Fibroblast of peridontal ligament (primary cell): ENCODE data around the gene PLA2G4D.
"Not testable (repeated sequence)": the region's sequence is repeated elsewhere in the genome, so short reads cannot be mapped to it uniquely, and the experiment has no call there.

Source experiments
- DNase-seq: peaks from one replicate; pipeline ENCODE4 v3.0.0-alpha.2; 2010; ENCODE audit errors: extremely low read depth

PLA2G4D gene

DNA sequence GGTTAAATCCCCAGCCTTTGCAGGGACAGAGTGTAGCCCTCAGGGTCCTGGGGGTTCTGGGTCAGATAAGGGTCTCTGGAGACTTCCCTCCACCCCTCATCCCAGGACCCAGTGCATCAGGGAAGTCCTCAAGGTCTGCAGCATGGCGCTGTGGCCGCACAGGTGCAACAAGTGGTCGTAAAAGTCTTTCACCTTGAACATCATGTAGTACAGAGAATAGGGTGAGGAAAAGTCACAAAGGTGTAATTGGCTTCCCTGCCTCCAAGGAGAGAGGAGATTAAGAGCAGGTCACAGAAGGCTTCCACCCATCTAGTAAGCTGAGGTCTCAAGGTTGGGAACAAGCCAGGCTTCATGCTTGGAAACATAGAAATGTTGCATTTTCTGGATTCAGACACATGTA lies 29.2 kb upstream of the PLA2G4D start:
- DNase-seq: no peak

DNA sequence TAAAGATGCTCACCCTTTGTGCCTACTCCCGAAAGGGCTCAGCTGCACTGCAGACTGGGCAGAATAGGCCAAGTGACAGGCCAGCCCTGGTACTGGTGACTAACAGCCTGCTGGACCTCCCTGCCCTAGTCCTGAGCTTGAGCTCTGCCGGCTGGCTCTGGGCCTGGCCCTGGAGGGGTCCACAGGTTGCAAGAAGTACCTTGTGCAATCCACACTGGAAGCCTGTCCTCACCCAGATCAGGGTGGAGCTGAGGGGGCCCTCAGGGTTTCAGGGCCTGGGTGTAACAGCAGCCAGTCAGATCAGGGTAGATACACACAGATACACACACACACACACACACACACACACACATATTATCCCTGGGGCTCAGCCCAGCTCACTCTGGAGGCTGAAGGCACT lies 27.3 kb upstream of the PLA2G4D start:
- no peak for DNase-seq

DNA sequence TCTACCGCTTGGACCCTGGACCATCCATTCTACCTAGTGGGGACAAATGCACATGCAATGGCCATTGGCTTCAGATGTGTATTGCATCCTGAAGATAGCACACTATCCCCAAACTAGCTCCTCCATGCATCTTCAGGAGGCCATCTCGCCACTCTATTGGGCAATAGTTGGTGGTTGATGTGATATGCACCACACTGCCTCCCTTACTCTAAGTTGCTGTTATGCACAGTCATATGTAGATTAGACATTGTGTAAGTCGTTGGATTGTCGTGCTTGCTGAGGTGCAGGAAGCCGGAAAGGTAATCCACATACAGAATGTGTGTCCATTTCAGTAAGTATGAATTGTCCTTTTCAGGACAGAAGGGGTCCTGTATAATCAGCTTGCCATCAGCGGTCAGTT lies 26.7 kb upstream of the PLA2G4D start:
- DNase-seq: no peak

DNA sequence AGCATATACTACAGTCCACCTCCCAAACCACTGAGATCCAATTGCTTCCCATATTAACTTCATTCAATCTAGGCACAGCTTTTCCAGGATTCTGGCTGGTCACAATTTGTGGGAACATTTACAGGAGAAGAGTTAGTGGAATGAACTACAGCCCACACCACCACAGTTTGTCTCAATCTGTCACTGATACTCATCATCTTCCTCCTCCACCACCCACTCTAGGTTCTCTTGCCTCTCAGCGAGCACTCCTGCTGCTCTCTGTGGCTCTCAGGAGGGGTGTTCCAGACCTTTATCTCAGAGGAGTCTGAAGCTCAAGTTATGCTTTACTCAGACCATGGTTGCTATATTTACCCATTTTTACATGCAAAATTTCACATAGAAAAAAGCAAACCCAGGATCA lies 25.9 kb upstream of the PLA2G4D start:
- no peak for DNase-seq

DNA sequence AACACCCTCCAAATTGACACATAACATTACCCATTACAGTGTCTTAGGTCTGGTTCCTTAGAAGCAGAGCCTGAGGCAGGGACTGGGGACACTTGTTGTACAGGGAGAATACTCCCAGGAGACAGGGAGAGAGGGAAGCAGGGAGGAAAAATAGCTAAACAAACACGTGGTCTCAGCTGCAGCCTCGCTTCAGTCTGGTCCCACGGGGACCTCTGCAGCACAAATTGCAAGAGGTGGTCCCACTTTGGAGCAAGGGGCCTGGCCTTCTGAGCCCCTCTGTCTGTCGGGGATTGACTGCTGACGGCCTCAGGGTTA lies 25.0 kb upstream of the PLA2G4D start:
- no peak for DNase-seq

DNA sequence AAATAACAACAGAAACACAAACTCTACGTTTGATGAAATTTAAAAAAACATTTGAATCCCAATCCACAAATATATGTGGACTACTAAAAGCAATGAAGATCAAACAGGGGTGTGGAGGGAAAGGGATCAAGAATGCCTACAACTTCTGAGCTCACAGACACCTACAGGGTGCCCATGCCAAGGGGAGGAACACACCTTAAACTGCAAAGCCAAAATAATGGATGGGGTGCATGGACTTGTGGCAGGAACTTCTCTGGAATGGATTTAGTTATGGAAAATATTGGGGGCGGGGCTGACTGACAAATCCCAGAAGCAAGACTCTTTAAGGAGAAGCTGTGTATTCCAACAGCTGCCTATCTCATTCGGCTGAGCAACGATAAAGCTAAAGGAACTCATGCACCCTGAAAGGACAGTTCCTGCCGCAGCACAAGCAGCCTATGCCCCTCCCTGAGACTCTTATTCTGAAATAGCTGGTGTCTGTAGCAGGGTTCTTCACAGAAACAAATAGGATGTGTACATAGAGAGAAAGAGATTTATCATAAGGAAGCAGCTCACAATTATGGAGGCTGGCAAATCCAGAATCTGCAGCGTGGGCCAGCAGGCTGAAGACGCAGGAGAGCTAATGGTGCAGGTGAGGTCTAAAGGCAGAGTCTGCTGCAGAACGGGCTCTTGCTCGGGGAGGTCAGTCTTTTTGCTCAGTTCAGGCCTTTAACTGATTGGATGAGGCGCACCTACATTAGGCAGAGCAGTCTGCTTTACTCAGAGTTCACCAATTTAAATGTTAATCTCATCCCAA lies 24.5 kb upstream of the PLA2G4D start:
- DNase-seq: no peak

DNA sequence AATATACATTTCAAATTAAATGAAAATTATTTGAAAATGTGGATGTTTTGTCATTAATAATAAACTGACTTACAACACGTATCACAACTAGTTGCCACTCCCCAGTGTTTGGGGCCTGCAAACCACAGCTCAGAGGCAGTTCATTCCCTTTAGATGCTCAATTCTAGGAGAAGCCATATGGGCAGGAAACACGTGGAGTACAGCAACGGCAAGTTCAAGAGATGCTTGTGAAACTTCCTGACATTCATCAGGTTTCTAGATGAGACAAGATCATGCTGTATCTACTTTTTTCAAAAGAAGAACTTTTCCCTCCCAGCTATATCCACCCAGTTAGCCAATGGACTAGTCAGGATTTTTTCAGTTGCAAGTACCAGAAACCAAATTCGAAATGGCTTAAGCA lies 17.6 kb upstream of the PLA2G4D start:
- no peak for DNase-seq

DNA sequence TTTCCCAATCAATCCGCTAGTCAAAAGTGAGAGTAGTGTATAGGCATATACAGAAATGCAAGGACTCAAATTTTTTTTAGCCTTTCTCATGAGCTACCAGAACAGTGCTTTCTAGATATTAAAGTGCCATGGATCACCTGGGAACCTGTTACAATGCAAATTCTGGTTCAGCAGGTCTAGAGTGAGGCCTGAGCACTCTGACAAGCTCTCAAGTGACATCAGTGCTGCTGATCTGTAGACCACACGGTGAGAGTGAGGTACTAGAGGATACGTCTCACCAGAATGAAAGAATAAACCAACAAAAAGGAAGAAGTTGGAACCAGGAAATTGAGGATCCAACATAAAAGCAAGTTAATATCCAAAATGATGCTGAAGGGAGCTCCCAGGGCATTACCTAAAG lies 16.0 kb upstream of the PLA2G4D start:
- no peak for DNase-seq

DNA sequence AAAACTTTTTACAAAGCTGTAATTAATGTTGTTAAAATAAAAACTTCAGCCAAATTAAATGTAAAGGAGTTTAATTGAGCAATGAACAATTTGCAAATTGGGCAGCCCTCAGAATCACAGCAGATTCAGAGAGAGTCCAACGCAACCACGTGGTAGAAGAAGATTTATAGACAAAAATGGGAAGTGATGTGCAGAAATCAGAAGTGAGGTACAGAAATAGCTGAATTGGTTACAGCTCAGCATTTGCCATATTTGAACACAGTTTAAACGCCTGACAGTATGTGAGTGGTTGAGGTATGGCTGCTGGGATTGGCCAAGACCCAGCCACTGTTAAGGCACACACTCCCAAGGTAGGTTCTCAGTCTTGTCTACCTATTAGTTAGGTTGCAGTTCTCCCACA lies 14.4 kb upstream of the PLA2G4D start:
- no peak for DNase-seq

DNA sequence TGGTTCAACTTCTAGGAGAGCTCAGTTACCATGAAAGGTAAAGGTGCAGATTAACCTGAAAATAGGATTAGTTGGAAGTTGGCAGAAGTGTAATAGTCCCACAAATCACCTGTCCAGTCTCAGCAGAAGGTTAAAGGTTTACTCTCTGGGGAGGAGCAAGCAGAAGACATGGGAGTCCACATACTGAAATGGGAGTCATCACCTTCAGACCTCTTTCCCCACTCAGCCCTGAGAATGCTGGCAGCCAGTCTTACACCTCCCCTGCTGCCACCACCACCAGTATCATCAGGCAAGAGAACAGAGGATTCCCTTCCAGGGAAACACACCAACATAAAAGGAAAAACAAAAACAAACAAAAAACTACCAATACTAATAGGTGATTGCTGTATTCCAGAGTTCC lies 13.8 kb upstream of the PLA2G4D start:
- no peak for DNase-seq

DNA sequence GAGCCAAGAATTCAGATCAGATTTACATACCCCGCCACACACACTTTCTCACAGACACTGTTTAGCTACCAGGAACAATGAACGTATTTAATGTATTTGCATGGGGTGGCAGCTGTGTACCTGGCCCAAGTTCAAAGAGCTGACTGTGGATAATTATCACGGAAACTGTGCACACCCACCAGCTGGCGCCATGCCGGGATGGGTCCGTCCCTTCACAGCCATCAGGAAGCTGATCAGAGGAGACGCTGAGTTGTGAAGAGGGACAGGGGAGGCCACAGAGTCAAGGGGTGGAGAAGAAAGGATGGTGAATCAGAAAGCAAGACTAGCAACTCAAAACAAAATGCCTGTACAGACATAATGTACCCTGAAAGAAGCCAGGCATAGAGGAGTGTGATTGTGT lies 13.1 kb upstream of the PLA2G4D start:
- DNase-seq: no peak

DNA sequence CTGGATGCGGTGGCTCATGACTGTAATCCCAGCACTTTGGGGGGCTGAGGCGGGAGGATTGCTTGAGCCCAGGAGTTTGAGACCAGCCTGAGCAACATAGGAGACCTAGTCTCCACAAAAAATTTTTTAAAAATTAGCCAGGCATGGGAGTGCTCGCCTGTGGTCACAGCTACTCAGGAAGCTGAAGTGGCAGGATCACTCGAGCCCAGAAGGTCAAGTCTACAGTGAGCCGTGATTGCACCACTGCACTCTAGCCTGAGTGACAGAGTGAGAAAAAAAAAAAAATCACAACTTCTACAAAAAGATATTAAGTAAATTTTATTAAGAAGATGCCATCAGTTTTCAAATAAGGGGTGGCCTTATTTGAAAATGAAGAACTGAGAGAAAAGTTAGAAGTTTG lies 11.9 kb upstream of the PLA2G4D start:
- DNase-seq: no peak

DNA sequence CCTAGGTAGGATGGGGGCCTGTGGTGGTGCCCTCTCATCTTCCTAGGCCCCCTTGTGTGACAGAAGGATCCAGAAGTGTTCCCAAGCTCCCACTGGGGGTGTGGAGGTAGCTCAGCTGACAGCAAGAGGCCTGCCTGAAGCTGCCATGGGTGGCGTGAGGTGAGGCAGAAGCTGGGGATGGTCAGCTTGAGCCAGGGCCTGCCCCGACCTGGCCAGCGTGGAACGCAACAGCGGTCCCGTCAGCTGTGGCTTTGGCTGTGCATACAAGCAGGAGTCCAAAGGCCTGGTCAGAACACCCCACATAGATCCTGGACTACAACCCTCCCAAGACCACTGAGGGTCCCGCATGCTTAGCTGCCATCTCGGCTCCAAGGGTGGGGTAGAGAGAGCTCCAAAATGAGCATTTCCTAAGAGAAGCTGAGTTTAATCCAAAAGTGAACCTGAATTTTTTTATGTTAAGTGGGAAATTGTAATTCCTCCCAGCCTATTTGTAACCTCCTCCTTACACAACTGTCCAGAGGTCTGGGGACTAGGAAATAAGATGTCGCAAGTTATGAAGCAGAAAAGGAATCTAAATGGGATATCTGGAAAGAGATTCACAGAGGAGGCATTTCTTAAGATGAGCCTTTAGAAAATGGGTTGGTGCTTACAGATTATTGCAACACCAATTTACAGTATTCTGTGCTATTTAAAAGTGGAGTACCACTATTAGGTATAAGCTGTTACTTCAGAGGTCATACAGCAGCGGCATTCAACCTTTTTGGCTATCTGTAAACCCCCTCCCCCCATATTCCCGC lies 9.9 kb upstream of the PLA2G4D start:
- DNase-seq: peak; percentile 48

DNA sequence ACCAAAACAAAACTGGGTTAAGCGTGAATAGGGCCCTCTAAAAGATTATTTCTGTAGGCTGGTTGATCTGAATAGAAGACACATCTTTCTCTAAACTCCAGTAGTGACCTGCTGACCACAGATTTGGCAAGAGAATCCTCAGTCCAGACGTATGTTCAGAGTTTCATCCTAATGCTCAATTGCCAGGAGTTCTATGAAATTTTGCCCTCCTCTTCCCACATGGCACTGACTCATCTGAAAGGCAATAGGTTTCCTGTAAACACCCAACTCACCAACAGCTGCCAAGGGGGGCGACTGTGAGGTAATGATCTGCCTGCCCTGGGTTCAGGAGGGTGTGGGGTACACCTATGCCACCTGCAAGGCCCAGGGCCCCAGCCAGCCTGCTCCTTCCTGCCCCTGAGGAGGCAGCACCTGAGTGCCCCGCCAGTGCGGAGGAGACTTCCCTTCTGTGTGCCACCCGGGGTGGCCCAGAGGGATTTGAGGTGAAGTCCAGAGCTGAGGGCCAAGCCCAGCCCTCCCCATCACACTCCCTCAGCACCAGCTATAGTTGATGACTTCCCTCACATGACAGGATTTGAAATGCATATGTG lies 8.4 kb upstream of the PLA2G4D start:
- peak; percentile 59 for DNase-seq

DNA sequence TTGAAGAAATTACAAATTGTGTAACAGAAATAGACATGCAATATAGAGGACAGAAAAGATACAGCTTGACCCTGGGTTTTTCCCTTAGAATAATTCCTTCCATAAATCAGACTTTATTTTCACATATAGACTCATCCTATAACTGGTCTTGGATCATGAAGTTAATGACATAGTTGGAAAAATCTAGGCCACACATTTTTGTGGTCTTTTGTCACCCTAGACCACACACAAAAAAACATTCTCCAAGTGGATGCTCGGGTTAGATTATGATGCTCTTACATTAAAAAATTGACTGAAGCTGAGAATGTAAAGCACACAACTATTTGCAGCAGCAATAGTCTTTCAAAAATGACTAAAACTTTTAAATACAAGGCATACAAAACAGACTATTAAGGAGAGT lies 7.5 kb upstream of the PLA2G4D start:
- peak; percentile 5 for DNase-seq

DNA sequence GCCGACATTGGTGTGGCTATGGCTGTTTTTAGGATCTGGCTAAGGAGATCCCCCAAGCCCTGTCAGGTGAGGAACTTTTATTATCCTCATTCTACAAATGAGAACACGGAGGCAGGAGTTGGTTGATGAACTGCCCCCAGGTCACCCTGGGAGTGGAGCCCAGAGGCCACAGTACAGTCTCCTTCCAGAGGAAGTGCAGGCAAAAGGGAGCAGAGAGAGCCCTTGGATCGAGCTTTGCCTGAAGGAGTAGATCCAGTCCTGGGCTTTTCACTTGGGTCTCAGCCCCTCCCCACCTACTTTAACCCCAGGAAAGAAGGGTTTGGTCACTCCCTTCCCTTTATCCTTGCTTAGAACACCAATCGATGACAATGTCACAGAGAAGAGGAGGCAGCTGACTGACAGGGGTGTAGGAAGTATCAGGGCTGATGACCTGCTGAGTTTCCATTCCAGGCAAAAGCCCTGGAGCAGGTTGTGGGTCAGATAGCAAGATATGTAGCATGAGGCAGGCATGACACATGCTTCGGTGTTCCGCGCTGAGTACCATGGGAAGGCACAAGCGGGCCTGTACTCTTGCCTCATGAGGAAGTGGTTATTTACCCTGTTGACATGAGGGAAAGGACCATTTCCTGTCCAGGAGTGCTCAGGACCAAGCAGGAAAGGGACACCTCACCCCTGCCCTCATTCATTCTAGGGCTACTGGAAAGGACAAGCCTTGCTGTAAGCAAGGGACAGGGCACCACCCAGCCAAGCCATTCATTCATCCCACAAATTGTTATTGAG lies 5.8 kb upstream of the PLA2G4D start:
- no peak for DNase-seq

DNA sequence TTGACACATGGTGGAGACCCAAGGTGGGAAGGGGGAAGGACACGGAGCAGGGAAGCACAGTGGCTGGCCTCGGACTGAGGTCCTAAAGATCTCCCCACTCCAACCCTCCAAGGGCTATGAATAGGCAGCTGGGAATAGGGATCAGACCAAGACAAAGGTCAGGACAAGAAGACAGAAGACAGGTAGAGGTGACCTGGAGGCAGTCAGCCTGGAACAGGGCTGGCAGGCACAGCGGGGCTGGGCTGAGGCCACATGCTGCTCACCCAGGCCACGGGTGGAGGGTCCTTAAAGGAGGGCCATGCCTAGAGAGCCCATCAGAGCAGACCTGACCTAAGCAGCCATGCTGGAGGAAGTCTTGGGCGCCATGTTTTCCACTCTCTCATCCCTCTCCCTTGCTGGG lies 2.7 kb upstream of the PLA2G4D start:
- no peak for DNase-seq

DNA sequence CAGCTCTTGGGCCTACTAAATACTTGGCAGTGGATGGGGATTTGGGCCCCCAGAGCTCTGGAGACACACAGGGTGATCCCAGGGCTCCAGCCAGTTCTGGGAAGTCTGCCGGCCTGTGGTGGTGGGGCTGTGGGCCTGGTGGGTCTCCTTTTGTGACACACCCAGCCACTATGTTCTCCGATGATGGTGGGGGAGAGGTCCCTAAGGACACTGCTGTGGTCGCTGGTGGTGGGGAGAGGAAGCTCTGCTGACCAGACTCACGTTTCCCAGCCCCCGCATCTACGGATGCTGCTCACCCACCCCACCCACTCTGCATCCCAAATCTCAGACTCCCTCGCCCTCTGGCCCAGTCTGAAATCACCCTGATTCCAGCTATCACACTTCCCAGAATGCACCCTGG lies 396 bp downstream of the PLA2G4D start:
- DNase-seq: no peak

DNA sequence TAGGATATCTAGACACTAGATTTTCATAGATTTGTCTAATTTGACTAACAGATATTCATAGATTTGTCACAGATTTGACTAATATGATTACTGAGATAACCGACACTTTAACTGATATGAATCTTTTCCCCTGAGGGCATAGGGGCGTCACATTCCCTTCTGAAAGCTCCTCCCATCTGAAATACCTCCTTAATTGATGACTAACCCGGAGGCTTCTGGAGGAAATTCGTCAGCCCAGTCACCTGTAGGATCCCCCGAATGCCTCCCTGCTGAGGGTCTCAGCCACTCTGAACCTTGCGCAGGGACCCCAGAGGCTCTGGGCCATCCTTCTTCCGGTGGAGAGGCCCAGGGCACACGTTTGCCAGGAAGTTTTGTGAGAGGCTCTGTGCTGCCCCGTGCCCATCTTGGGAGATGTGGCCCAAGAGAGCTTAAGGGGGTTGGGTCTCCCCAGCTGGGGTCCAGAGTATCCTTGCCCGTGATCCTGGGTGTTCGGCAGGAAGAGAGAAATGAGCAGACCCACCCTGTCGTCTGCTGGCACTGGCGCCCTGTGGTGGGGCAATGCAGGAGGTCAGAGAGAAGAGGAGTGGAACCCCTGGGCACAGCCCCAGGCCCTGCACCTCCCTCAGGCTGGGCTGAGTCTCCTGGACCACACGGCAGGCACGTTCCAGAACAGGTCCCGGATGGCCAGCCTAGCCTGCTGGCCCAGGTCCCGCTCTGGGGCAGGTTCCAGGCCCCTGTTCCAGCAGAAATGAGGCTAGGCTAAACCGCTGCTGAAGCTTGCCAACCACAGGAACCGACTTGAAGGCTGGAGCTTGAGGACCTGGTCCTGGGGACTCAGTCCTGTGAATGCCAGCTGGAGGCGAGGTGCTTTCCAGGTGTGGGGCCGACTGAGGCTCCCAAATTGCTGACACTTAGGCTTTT lies 1.7 kb downstream of the PLA2G4D start:
- DNase-seq: no peak

DNA sequence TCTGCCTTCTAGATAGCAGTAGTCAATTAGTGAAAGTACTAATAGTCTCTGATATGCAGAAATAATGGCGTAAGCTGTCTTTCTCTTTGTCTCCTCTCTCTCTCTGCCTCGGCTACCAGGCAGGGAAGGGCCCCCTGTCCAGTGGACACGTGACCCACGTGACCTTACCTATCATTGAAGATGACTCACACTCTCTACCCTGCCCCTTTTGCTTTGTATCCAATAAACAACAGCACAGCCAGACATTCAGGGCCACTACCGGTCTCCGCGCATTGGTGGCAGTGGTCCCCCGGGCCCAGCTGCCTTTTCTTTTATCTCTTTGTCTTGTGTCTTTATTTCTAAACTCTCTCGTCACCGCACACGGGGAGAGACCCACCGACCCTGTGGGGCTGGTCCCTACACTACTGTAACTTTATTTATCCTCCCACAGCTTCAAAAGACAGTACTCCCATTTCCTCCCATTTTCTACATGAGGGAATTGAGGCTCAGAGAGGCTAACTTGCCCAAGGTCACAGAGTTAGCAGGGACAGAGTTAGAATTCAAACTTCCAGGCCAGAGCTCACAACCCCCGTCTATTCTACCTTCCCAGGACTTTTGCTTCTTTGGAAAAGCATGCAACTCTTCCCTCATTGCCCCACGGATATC lies 2.5 kb downstream of the PLA2G4D start:
- DNase-seq: not testable (repeated sequence)

DNA sequence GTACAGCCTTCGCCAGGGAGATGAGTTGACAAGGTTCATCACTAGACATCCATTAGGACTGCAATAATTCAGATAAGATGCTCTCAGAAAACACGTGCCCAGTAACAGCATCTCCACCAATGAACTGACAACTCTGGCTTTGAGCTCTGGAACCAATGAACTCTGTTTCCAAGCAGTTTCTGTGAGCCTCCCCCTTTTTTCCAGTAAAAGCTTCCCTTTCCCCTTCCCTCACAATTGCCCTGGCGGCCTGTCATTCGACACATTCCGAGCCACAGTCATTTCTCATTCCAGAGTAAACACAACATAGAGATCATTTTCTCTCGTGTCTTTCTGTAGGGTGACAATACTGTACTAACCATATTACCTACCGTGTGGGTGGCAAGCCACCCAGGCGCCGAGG lies 3.6 kb downstream of the PLA2G4D start:
- DNase-seq: no peak
